ENCODE results near the gene SAMD13.

SAMD13 gene

GRCh38 chr1:84386716-84387479, 85.4 kb downstream of the SAMD13 start:
- DNase-seq (ENCODE audit: low spot score): no peak
- Histone ChIP-seq H3K4me3 (no peak overlapping the region), H3K27ac (no peak overlapping the region)
- TF ChIP-seq CTCF (IDR thresholded peaks at IDR 0.05): no peak

GRCh38 chr1:84387480-84388163, 86.1 kb downstream of the SAMD13 start:
- no peak for TF ChIP-seq CTCF (IDR thresholded peaks at IDR 0.05)
- DNase-seq (ENCODE audit: low spot score): no peak
- no peak overlapping the region for H3K4me3 ChIP-seq
- H3K27ac ChIP-seq: no peak overlapping the region

DNA sequence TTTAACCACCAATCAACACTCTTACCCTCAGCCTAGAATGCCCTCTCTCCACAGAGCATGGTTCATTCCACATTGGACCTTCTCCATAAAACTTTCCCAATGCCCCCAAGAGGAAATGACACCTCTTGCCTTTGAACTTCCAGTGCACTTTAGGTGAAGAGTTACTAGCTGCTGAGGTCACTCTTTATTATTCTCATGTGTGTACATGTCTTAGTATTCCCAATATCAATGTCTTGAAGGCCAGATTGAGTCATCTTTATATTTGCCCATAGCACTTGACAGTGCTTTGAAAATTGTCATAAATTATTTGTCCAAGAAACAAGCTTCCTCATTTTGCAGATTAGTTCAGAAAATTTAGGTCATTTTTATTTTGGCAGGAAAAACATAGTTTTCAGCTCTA, 88.7 kb downstream of the SAMD13 start:
- DNase-seq (ENCODE audit: low spot score): no peak
- Histone ChIP-seq H3K4me3 (no peak overlapping the region), H3K27ac (no peak overlapping the region)
- no peak for TF ChIP-seq CTCF (IDR thresholded peaks at IDR 0.05)

DNA sequence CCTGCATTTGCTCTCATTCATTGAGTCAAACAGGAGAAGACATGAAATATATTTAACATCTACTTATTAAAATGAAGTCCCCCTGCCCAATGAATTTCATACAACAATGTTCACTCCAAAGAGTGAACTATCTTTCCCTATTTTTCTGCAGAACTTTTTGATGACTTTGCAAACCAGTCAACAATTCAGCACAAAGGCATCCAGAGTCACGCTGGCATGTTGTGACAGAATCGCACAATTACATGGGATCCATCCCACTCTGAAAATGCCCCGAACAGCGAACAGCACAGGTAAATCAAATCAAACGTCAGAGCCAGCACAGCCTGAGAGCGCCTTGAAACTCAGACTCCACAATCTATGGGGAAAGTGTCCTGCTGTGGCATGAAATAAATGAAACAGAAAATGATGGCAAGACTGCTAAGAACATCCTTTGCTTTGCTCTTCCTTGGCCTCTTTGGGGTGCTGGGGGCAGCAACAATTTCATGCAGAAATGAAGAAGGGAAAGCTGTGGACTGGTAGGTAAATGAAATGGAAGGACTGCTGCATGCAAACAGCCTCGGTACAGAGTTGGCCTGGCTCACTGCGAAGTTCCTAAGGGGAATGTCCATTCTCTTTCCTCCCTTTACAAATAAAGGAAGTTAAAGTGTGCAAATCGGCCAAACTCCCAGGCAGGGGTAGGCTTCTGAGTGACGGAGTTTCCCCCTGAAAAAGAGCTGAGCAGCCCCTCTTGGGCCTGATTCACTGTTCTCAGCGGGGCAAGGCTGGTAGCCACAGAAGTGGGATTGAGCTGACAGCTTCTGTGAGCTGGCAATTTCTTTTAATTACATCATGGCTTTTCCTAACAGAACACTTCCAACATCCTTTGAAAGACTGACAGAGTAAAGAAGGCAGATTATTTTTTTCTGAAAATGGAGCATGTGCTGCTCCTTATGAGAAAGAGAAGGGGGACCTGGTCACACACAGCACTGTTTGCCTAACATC, 97.0 kb downstream of the SAMD13 start, which contains the start of gene DNASE2B:
TSS of gene DNASE2B (plus strand) at position 310 of the 981 bp plus-strand sequence. CDS start at position 391, 81 bp downstream.
- no peak for TF ChIP-seq CTCF (IDR thresholded peaks at IDR 0.05)
- Histone ChIP-seq H3K4me3 (no peak within 1 kb of the TSS), H3K27ac (no peak within 1 kb of the TSS)
- no peak for DNase-seq (ENCODE audit: low spot score)
